ENCODE measurements around the gene CTIF. TPM values are rescaled to one million over a fixed set of nuclear protein-coding genes. Genes with fewer than 3 reads are reported as not detected.

CTIF gene
- total RNA-seq, 1 donor from 2014 or later = 67.9 TPM

- Mint-ChIP-seq H3K36me3 (no peaks in the 10 kb centered on the region), H3K27ac (peak overlapping the region; percentile 99), H3K27me3 (ENCODE audit: low read depth) (no peaks in the 10 kb centered on the region), H3K4me3 (no peak overlapping the region), H3K9me3 (no peaks in the 10 kb centered on the region), H3K4me1 (peaks cover 91% of the 10 kb centered on the region)
- no peak for TF ChIP-seq CTCF (IDR thresholded peaks at IDR 0.05; ENCODE audit: unreplicated experiment)
- DNase-seq (ENCODE audit: low spot score in 2 of 2, unreplicated experiment in 2 of 2) = peak in 1 of 2 experiments; percentile 31
These were observed 292.4 kb downstream of the CTIF start for GRCh38 chr18:48831113-48831759.

- peak overlapping the region; percentile 99 for H3K27ac Mint-ChIP-seq
- peaks cover 90% of the 10 kb centered on the region for H3K4me1 Mint-ChIP-seq
- no peaks in the 10 kb centered on the region for H3K27me3 Mint-ChIP-seq (ENCODE audit: low read depth)
- H3K36me3 Mint-ChIP-seq = no peaks in the 10 kb centered on the region
- TF ChIP-seq CTCF (IDR thresholded peaks at IDR 0.05; ENCODE audit: unreplicated experiment) = no peak
- no peaks in the 10 kb centered on the region for H3K9me3 Mint-ChIP-seq
- DNase-seq (ENCODE audit: low spot score in 2 of 2, unreplicated experiment in 2 of 2) = peak in 1 of 2 experiments; percentile 17
- H3K4me3 Mint-ChIP-seq = no peak overlapping the region
These were observed 293.0 kb downstream of the CTIF start for GRCh38 chr18:48831802-48832201.

GRCh38 chr18:48832938-48833700 is 294.3 kb downstream of the CTIF start:
- Mint-ChIP-seq H3K9me3 (no peaks in the 10 kb centered on the region), H3K27me3 (ENCODE audit: low read depth) (no peaks in the 10 kb centered on the region), H3K4me3 (no peak overlapping the region), H3K36me3 (no peaks in the 10 kb centered on the region), H3K4me1 (peaks cover 90% of the 10 kb centered on the region), H3K27ac (peak overlapping the region; percentile 84)
- DNase-seq (ENCODE audit: low spot score in 2 of 2, unreplicated experiment in 2 of 2) = peak in 1 of 2 experiments; percentile 36
- TF ChIP-seq CTCF (IDR thresholded peaks at IDR 0.05; ENCODE audit: unreplicated experiment) = no peak

GRCh38 chr18:48833701-48834412 is 295.0 kb downstream of the CTIF start:
- Mint-ChIP-seq H3K4me1 (peaks cover 90% of the 10 kb centered on the region), H3K9me3 (no peaks in the 10 kb centered on the region), H3K27ac (peak overlapping the region; percentile 97), H3K4me3 (peak overlapping the region; percentile 41), H3K27me3 (ENCODE audit: low read depth) (no peaks in the 10 kb centered on the region), H3K36me3 (no peaks in the 10 kb centered on the region)
- DNase-seq (ENCODE audit: low spot score in 2 of 2, unreplicated experiment in 2 of 2) = peak in 1 of 2 experiments; percentile 29
- no peak for TF ChIP-seq CTCF (IDR thresholded peaks at IDR 0.05; ENCODE audit: unreplicated experiment)

- TF ChIP-seq CTCF (IDR thresholded peaks at IDR 0.05; ENCODE audit: unreplicated experiment) = no peak
- H3K36me3 Mint-ChIP-seq = no peaks in the 10 kb centered on the region
- no peak for DNase-seq (ENCODE audit: low spot score in 2 of 2, unreplicated experiment in 2 of 2)
- peaks cover 90% of the 10 kb centered on the region for H3K4me1 Mint-ChIP-seq
- no peaks in the 10 kb centered on the region for H3K9me3 Mint-ChIP-seq
- peak overlapping the region; percentile 97 for H3K27ac Mint-ChIP-seq
- no peaks in the 10 kb centered on the region for H3K27me3 Mint-ChIP-seq (ENCODE audit: low read depth)
- H3K4me3 Mint-ChIP-seq = no peak overlapping the region
These were observed 295.7 kb downstream of the CTIF start for GRCh38 chr18:48834413-48835031.

All from mesothelial cell of epicardium (in vitro differentiated cells).